NCI-H526 (cell line): ENCODE results near the gene ZNF536.

Source experiments
- DNase-seq, 2 experiments: peaks; one replicate each; lab custom pipeline; 2025; lab: John Stamatoyannopoulos, UW

Gene ZNF536

GRCh38 chr19:30606114-30607050 lies 234.2 kb downstream of the ZNF536 start:
- no peak for DNase-seq
